8988T (cell line): ENCODE measurements around the gene CNTN1.

ENCODE experiments used
- DNase-seq: peaks from one replicate; pipeline ENCODE4 v3.0.0; 2011

CNTN1 gene

DNA sequence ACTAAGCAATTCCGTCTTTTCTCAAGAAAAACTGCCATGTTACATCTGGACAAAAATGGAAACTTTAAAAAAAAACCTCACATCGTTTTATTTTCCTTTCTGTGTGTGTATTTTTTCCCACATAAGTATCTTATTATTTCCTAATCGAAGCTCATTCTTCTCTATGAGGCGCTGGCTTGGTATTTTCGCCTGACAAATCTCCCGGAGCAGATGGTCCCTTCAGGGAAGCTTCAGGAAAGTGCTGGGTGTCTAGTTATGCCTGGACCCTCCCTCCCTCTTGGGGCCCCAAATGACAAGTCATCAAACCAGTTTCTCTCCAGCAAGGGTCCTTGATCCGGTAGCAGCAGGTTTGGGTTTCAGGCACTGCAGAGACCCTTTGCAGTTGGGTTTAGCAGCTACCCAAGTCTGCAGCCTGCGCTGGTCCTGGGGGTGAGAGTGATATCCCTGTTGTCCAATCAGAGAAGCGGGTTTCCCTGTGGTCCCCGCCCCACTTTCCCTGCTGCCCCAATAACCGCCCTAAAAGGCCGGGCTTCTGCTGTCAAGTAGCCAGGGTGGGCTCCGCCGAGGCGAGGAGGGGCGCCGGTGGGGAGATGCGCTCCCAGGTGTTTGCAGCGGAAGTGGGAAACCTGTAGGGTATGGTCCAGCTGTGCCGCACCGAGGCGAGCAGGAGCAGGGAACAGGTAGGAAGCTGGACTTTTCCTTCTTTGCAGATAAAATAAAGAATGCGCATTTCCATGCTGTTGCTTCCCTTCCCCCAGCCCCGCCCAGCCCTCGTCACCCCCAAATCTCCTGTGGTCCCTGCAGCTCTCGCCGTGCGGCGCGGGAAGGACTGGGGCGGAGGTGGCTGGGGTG lies at the start of gene CNTN1:
Gene CNTN1 (plus strand): TSS at position 527 of the 852 bp plus-strand sequence.
- DNase-seq = no peak

GRCh38 chr12:40643506-40643905 lies 48.7 kb upstream of the CNTN1 start:
- no peak for DNase-seq

DNA sequence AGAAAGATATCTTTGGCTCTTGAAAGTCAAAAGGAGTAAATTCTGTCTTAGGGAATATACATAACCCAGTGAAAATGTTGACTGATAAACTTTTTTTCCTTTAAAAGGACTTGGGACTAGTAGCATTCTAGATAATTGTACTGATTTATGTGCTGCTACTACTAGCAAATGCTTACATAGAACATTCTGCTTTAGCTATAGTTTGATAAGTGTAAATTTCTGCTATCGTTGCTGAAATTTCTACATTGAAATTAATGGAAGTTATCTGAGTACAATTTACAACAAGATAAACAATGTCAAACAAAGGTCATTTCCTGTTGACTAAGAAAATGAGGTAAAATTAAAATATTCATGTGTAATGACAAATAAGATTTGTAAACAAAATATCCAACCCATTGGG lies 48.3 kb upstream of the CNTN1 start:
- no peak for DNase-seq

DNA sequence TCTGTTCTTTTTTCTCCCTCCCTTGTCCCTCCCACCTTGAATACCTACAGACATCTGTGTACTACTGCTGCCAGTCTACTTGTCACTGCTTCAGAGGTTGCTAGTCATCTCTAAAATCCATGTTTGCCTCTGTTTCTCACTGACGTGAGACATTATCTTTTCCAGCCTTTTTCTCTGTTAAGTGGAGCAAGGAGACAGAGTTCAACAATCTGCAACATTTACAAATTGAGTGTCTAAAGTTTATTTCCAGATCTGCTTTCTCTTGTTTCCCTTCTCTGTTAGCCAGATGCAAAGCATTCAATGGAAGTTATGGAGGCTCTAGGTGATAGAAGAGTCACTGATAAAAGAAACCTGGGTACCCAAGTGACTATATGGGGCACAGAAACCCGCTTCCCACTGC lies 47.5 kb upstream of the CNTN1 start:
- no peak for DNase-seq

- no peak for DNase-seq
These were observed 46.9 kb upstream of the CNTN1 start for GRCh38 chr12:40645361-40645760.

DNA sequence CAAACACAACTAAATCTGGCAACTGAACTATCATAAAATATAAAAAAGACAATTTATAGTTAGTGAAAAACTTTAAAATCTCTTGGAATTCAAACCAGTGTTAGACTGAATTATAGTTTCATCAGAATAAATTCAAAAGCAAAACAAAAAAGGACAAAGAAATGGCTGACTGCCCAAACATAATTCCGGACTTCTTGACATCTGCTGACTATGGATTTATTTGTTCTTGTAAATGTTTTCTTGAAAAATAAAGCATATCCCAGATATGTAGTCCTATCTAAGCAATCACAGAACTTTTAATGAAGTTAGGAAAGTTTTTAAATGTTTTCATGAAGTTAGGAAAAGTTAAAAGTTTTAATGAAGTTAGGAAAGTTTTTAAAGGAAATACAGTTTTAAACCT lies 45.8 kb upstream of the CNTN1 start:
- no peak for DNase-seq

DNA sequence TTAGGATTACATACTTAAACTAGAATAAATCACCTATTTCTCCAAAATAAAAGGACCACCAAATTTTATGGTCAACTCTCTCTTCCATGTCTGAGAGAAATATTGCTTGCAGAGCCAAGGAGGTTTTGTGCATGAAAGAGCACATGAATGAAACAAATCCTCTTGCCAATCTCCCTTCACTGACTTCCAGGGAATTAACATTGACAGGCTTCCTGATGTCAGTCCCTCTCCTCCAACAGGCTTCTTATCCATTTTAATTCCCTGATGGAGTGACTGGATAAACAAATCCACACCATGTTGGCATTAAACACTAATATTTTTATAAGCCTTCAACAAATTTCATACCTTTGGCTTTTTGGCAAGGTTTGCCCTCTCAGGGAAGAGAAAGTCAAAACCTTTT lies 45.3 kb upstream of the CNTN1 start:
- DNase-seq = no peak

- no peak for DNase-seq
These were observed 44.6 kb upstream of the CNTN1 start for GRCh38 chr12:40647651-40648050.

- DNase-seq = no peak
These were observed 43.7 kb upstream of the CNTN1 start for GRCh38 chr12:40648519-40648918.

DNA sequence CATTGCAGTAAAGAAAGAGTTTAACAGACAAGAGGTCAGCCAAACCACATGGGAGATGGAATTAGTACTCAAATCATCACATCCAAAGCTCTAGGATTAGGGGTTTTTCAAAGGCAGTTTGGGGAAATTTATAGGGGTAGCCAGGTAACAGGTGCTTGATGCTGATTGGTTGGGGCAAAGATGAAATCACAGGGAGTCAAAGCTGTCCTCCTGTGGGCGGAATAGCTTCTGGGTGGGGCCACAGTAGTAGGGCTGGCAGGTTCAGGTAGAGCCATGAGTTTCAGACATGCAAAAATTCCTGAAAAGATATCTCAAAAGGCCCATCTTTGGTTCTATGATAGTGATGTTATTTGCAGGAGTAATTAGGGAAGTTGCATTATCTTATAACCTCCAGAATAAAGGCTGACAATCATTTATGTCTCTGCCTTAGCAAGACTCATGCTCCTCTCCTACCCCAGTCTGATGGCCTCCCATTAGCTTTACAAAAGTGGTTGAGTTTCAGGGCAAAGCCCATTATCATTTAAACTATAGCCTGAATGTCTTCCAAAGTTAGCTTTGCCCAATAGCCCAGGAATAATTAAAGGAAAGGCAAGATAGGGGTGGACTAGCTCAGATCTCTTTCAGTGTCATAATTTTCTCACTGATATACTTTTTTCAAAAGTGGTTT lies 42.1 kb upstream of the CNTN1 start:
- DNase-seq = no peak

GRCh38 chr12:40655451-40655850 lies 36.8 kb upstream of the CNTN1 start:
- DNase-seq = no peak

DNA sequence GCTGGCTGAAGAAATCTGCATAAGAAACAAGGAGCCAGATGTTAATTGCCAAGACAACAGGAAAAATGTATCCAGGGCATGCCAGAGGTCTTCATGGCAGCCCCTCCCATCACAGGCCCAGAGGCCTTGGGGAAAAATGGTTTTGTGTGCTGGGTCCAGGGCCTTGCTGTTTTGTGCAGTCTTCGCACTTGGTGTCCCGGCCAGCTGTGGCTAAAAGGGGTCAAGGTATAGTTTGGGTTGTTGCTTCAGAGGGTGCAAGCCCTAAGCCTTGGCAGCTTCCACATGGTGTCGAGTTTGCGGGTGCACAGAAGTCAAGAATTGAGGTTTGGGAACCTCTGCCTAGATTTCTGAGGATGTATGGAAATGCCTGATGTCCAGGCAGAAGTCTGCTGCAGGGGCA lies 29.9 kb upstream of the CNTN1 start:
- no peak for DNase-seq

DNA sequence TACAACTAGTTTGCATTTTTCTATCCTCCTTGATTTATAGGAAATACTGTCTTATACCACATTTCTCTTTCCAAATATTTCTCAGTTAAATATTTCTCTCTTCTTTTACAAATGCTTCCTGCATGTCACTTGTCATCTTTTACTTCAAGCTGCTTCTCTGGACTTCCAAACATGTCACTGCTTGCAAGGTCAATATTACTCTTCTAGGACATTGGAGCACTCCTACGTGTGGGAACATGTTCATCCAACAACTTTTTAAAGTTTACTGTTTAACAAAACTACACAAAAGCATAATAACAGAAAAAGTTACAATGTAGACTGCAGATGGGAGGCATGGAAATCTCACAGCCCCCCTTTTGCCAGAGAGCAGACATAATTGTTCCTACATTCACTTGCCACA lies 28.5 kb upstream of the CNTN1 start:
- DNase-seq = no peak

GRCh38 chr12:40668099-40668529 lies 24.1 kb upstream of the CNTN1 start:
- DNase-seq = no peak

- DNase-seq = no peak
These were observed 19.4 kb upstream of the CNTN1 start for GRCh38 chr12:40672741-40673271.

- DNase-seq = no peak
These were observed 11.1 kb upstream of the CNTN1 start for GRCh38 chr12:40681148-40681547.

GRCh38 chr12:40684986-40685385 lies 7.3 kb upstream of the CNTN1 start:
- DNase-seq = no peak

DNA sequence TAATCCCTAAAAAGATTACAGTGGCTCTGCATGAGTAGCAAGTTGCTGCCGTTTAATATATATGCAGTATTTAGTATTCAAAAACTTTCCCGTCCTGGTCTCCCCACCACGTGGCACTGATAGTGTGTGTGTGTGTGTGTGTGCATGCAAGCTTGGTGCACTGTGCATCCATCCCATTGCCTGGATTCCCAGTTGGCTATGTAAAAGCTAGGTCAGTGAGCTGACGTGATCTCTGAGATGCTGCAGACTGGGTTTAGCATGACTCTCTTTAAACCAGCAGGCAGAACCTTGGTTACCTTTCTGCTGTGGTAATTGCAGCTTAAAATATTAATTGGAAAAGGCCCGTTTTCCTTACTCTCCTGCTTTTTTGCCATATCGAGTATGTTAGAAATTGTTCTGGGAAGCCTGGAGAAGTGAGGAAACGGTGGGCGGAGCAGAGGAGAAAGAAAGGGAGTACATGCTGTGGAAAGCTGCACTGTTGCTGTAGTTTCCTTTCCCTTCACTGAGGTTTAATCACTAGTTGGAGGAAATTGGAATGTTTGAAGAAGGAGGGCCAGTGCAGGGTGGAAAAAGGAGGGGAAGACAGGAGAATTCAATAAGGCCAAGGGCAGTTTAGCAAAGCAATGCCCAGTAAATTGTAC lies 4.0 kb upstream of the CNTN1 start:
- no peak for DNase-seq

DNA sequence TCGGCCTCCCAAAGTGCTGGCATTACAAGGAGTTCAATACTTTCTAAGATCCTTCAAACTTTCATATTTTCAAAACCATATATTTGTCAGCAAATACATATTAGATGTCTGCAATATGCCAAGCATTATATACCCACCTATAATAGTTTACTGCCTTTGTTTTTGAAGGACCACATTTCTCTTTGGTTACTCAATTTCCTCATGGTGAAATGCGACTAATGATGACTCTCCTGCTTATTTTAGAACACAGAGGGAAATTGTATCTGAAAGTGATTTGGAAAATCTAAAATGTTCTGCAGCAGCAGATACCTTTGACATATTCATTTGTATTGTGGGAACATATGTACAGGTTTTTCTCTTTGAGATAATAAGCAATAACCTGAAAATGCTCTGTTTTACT lies 2.7 kb upstream of the CNTN1 start:
- no peak for DNase-seq

DNA sequence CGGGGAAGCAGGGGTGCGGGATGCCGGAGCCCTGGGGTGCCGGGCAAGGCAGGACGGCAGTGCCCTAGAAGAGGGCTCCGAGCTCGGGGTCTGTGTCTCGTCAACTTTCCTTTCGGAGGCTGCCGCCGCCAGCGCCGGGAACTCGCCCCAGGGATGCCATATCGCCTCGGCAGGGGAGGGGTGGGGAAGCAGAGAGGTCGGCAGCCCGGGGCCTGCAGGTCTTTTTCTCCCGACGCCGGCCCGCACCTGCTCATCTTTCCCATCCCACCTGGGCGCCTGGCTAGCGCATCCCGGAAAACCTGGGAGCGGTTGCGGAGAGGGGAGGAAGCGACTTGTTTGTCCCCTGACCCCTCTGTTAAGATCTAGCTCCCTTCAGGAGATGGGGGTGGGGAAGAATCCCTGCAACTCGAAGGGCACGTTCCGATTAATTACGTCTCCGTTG lies 547 bp downstream of the CNTN1 start:
- DNase-seq = no peak

- DNase-seq = no peak
These were observed 1.1 kb downstream of the CNTN1 start for GRCh38 chr12:40693207-40693821.

GRCh38 chr12:40697566-40698259 lies 5.5 kb downstream of the CNTN1 start:
- DNase-seq = no peak

GRCh38 chr12:40701756-40702155 lies 9.5 kb downstream of the CNTN1 start:
- no peak for DNase-seq
